HG03342 (cell line): ENCODE data around the gene DOCK3.
"Not testable (repeated sequence)": the region's sequence is repeated elsewhere in the genome, so short reads cannot be mapped to it uniquely, and the experiment has no call there.

Experiments used
- ATAC-seq: cut with Tn5 transposase; IDR thresholded peaks from one replicate; pipeline ENCODE4 v1.9.1; 2021; ENCODE audit warnings: mild to moderate bottlenecking, moderate library complexity; ENCODE audit not compliant: unreplicated experiment

The DOCK3 gene

DNA sequence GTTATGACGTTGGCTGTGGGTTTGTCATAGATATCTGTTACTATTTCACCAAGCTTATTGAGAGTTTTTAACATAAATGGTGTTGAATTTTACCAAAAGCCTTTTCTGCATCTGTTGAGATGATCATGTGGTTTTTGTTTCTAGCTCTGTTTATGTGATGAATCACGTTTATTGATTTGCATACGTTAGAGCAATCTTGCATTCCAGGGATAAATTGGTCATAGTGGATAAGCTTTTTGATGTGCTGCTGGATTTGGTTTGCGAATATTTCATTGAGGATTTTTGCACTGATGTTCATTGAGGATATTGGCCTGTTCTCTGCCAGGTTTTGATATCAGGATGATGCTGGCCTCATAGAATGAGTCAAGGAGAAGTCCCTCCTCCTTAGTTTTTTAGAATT lies 117.8 kb downstream of the DOCK3 start:
- ATAC-seq, result no peak

DNA sequence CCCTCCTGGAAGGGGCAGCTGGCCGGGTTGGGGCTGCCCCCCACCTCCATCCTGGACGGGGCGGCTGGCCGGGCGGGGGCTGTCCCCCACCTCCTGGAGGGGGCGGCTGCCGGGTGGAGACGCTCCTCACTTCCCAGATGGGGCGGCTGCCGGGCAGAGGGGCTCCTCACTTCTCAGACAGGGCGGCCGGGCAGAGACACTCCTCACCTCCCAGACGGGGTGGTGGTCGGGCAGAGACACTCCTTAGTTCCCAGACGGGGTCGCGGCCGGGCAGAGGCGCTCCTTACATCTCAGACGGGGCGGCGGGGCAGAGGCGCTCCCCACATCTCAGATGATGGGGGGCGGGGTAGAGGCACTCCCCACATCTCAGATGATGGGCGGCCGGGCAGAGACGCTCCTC lies 129.1 kb downstream of the DOCK3 start:
- ATAC-seq, result not testable (repeated sequence)

DNA sequence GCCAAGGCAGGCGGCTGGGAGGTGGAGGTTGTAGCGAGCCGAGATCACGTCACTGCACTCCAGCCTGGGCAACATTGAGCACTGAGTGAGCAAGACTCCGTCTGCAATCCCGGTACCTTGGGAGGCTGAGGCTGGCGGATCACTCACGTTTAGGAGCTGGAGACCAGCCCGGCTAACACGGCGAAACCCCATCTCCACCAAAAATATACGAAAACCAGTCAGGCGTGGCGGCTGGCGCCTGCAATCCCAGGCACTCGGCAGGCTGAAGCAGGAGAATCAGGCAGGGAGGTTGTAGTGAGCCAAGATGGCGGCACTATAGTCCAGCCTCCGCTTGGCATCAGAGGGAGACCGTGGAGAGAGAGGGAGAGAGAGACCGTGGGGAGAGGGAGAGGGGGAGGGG lies 129.6 kb downstream of the DOCK3 start:
- ATAC-seq, result not testable (repeated sequence)

DNA sequence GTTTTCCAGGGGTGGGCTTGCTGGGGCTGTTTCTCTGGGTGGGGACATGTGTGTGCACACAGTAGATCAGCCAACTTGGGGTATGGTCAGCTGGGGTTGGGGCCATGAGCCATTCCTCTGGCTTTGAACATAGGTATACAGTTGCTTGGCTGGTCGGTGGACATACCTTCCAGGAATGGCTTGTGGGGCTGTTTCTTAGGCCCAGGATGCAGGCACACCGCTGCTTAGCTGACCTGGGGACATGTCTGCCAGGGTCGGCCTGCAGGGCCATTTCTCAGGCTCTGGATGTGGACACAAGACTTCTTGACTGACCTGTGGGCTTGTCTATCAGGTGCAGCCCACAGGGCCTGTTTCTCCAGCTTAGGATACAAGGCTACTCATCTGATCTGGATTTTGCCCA lies 130.6 kb downstream of the DOCK3 start:
- ATAC-seq, result no peak

DNA sequence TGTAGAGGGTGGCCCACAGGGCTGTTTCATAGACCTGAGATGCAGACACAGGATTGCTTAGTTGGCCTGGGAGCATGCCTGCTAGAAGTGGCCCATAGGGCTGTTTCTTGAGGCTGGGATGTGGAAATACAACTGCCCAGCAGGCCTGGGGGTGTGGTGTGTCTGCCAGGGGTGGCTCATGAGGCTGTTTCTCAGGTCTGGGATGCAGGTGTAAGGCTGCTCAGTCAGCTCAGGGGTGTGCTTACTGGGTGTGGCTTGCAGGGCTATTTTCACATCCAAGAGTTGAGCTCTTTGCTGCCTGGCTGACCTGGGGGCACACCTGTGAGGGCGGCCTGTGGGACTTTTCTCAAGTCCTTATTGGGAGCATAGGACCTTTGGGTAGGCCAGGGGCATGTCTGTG lies 131.3 kb downstream of the DOCK3 start:
- ATAC-seq, result no peak

DNA sequence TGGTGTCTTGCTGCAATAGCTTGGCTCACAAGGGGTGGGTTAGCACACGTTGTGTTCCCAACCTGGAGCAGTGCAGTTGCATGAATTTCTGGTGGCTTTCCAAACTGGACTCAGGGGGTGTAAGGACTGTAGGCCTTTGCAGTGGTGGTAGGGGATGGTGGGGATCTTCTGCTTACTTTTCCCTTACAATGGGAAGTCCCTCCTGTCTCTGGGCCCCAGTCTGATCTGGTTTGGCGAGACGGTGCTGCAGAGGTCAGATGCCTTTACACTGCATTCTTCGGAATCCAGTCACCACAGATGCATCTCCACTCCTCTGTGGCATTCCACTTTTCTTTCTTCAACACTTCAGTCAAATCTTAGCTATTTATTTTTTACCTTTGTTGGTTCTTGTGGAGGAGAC lies 132.1 kb downstream of the DOCK3 start:
- ATAC-seq, result no peak

DNA sequence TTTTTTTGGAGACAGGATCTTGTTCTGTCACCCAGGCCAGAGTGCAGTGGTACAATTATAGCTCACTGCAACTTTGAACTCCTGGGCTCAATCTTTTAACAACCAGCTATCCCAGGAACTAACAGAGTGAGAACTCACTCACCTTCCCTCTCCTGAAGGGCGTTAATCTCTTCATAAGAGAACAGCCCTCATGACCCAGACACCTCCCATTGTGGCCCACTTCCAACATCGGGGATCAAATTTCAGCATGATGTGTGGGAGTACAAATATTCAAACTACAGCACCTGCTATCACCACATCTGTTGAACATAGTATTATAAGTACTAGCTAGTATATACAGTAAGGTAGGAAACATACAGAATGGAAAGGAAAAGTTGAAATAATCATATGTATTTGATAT lies 132.5 kb downstream of the DOCK3 start:
- no peak for ATAC-seq

DNA sequence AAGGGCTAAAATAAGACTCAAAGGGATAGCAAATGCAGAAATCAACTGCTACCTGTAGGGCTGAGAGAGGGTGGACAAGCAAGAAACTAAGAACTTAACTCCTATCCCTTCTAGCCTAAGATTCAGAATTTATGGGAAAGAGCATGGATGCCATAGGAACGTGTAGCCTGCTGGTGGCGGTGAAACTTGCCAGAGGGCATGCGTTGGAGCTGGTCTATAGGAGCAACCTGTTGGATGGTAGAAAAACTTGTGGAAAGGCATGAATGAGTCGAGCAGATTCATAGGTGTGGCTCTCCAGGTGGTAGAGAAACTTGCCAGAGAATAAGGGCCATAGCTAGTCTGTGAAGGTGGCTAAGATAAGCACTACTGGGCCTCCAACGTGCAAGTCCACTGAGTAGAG lies 137.2 kb downstream of the DOCK3 start:
- ATAC-seq, result no peak

DNA sequence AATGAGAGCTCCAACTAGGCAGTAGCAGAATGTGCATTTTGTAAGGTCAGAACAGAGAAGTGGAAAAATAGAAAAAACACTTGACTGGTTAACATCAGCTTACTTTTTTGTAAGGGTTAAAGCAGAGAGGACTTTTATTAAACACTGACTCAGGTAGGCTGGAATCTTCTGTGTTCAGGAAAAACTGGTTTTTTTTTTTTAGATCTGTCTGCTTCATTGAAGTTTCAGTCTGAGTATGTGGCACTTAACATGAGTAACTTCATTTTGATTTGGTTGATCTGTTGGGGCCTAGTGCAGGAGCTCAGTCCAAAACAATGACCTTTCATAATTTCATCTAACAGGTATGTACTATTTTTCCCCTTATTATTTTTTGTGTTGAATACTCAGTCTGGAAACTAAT lies 141.1 kb downstream of the DOCK3 start:
- ATAC-seq, result no peak

DNA sequence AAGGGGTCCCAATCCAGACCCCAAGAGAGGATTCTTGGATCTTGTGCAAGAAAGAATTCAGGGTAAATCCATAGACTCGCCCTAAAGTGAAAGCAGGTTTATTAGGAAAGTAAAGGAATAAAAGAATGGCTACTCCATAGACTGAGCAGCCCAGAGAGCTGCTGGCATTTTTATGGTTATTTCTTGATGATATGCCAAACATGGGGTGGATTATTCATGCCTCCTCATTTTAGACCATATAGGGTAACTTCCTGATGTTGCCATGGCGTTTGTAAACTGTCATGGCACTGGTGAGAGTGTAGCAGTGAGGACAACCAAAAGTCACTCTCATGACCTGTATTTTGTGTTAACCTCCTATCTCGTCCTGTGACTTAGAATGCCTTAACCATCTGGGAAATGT lies 142.2 kb downstream of the DOCK3 start:
- ATAC-seq, result no peak

DNA sequence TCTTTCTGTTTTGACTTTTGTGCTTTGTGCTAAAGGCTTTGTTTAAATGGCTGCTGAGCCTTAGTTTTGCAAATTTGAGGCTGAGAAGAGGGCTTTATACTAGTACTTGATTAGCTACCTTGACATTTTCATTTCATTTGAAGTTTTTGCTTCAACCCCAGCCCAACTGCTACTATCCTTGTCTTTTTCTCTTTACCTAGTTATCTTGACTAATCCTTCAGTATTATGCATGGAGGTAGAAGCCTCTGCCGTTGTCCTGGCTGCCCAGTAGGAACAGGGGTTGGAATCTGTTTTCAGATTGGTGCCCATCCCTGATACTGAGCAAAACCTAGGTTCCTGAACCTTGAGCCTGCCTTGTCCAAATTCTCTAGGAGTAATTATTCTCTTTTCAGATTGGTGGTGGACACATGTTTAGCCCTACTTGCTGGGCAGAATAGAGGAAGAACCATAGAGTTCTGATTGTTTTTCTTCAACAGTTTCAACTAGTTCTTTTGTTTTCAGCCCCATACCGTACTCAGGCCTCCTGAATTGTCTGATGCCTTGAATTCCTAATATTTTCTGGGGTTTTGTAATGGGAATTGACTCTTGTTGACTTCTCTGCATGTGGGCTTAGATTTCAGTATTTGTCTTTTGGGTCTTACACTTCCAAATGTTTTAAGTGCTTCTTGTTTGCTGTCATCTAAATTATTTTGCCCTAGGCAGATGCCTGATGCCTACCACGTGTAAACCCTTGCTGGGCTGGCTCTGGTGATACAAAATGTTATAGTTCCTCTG lies 143.2 kb downstream of the DOCK3 start:
- no peak for ATAC-seq

DNA sequence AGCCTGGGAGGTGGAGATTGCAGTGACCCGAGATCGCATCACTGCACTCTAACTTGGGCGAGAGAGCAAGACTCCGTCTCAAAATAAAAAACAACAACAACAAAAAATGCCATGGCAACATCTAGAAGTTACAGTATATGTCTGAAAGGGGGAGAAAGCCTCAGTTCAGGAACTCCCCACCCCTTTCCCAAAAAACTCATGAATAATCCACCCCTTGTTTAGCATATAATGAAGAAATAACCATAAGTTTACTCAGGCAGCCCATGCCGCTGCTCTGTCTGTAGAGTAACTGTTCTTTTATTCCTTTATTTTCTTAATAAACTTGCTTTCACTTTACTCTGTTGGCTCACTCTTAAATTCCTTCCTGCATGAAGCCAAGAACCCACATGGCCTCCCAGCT lies 145.2 kb downstream of the DOCK3 start:
- no peak for ATAC-seq

DNA sequence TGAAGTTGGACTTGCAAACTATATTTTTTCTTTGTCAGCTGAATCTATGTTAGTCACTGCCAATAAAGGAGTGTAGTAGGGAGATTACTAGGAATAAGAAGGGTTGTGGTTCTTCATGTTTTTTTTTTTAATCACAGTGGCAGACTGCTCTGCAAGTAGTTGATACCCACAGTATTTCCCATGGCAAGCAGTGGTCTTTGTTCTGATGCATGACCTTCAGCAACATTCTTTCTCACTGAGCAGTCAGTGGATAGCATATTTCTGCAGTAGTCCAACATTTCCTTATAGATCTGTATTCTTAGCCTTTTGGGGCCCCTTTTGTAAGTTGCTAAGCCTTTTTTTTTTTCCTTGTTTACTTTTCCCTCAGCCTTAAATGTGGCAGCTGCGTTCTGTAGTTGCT lies 151.1 kb downstream of the DOCK3 start:
- ATAC-seq, result no peak

DNA sequence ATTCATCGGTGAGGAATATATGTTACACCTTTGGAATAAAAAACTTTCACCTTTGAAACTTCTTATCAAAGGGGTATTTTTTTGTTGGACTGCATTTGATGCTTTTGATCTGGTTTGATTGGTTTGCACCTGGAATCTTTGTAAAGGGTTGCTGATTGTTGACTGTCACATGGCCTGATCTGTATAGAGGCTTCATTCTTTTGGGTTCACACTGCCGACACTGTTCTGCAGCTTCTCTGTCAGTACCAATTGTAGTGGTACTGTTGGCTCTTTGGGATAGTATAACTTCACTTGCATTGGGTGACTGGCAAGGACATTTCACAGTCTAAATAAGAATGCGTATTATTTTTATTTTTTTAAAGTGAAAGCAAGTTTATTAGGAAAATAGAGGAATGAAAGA lies 155.7 kb downstream of the DOCK3 start:
- no peak for ATAC-seq

DNA sequence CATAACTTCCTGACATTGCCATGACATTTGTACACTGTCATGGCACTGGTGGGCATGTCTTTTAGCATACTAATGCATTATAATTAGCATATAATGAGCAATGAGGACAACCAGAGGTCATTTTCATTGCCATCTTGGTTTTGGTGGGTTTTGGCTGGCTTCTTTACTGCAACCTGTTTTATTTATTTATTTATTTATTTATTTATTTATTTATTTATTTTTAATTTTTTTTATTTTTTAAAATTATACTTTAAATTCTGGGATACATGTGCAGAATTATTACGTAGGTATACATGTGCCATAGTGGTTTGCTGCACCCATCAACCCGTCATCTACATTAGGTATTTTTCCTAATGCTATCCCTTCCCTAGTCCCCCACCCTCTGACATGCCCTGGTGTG lies 156.3 kb downstream of the DOCK3 start:
- ATAC-seq, result not testable (repeated sequence)

DNA sequence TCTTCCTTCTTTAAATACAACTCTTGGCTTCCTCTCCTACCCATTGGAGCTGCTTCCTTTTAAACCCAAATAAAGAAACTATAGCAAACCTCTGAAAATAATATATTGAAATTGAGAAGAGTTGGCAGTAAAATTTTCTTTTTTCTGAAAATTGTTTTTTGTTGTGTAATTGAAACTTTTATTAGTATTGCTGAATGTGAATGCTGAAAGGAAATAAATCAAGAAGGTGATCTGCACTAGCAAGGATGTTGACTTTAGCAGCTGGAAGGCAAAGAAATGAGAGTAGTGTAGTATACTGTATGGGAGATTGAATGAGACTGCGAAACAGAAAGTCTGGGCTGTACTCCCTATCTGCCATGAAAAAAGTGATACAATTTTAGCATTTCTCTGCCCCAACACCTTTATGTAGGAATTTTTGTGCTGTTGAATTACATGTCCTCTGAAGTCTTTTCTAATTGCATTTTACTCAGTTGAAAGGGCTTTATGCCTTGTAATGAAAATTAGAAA lies 166.3 kb downstream of the DOCK3 start:
- ATAC-seq, result no peak

DNA sequence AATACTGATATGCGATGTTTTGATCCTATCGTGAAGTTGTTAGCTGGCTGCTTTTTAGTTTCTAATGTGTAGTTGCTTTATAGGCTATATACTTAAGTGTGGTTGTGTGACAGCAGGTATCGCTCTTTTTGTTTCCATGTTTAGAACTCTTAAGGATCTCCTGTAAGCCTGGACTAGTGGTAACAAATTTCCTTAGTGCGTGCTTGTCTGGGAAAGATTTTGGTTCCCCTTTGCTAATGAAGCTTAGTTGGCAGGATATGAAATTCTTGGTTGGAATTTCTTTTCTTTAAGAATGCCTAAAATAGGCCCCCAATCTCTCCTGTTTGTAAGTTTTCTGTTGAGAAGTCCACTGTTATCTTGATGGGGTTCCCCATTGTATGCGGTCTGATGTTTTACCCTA lies 173.6 kb downstream of the DOCK3 start:
- no peak for ATAC-seq

DNA sequence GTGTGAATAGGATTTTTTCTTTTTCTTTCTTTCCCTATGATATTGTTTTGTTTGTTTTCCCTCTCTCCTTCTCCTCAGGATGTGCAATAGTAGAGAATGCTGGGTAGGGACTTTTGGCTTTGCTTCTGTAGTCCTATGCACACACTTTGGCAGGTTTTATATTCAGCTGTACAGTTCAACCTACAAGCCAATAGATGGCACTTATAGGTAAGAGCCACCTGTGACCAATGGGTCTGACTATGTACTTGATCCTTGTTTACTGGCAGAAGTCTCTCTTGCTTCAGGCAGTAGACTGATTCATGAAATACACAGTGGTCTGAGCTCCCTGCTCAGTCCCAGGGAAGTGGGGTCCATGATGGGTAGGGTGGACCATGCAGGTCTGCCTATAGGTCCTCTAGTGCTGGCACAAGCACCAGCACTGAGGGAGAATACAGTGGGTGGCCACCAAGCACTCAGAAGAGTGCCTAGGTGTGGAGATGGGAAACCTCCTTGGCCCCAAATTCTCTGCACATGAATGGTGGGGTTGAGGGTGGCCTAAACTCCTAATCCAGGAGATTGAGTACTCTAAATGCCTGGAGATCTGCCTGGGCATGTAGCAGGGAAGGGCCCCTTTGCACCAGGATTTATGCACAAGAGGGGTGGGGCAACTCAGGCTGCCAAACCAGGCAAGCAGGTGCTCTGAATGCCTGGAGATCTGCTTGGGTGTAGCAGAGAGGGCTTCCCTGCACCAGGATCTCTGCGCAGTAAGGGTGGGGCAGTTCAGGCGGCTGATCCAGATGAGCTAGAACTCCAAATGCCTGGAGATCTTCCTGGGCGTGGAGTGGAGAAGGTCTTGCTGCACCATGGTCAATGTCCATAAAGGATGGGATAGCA lies 176.1 kb downstream of the DOCK3 start:
- no peak for ATAC-seq

DNA sequence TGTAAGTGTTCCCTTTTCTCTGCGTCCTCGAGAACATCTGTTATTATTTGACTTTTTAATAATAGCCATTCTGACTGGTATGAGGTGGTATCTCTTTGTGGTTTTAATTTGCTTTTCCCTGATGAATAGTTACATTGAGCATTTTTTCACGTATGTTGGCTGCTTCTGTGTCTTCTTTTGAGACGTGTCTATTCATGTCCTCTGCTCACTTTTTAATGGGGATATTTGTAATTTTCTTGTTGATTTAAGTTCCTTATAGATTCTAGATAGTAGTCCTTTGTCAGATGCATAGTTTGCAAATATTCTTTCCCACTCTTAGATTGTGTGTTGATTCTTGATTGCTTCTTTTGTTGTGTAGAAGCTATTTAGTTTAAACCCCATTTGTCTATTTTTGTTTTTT lies 179.2 kb downstream of the DOCK3 start:
- ATAC-seq, result no peak

DNA sequence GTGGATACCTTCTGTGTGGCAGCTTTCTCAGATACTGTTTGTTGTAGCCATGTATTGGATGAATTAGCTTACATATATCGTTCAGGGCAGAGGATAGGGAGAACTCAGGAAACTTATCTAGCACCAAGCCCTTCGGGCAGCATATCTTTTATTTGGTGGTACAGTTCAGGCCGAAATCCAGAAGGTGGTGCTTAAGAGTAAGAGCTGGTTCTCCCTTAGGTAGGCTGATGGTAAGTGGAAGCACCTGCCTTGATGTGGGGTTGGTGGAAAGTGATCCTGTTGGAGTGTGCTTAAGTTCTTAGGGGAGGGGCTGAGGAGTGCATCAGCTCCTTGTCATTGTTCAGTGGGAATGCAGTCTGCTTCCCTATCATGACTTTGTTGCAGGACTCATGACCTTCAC lies 187.5 kb downstream of the DOCK3 start:
- ATAC-seq, result no peak

DNA sequence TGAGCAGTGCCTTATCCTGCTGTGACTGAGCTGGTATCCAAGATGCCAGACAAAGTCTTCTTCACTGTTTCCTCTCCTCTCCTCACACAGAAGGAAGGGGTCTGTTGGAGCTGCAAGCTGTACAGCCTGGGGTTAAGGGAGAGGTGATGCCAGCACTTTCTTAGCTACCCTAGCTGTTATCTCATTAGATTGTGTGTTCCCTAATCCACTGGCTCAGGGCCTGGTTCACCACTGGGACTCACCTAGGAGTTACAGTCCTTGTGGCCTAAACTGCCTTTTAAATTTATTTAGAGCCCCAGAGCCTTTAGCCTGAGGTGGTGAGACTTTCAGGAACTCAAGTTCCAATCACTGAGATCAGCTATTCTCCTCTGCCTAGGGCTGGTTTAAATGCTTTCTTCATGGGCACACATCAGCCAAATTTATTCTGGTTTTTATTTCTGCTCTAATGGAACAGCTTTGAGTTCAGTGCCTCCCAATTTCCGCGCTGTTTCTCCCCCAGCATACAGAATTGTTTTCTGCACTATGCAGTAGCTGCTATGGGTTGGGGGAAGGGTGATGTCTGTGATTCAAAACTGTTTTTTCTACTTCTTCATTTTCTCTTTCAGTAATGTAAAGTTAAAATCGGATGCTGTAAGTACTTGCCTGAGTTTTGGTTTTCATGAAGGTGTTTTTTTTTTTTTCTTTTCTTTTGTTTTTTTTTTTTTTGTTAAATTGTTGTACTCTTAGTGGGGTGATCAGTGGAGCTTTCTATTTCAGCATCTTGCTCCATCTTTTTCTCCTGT lies 198.8 kb downstream of the DOCK3 start:
- ATAC-seq, result peak; percentile 86
